AG04450 (cell line): Measurements from ENCODE around the gene KLF15. TPM values are rescaled to one million over a fixed set of nuclear protein-coding genes. Genes with fewer than 3 reads are reported as not detected.

Source experiments
- CTCF ChIA-PET: fragments of 300-600, 350-600 bp; formaldehyde crosslinking; extraction: SDS; loops from one replicate; lab custom pipeline; 2022; ENCODE audit warnings: antibody characterized with exemption, inconsistent platforms; lab: Charles Lee
- POLR2A ChIA-PET: fragments of 350-600 bp; formaldehyde crosslinking; extraction: SDS; loops from one replicate; lab custom pipeline; 2021; ENCODE audit warnings: antibody characterized with exemption, inconsistent platforms; lab: Yijun Ruan, JAX
- DNase-seq: peaks from one replicate; pipeline ENCODE4 v3.0.0-alpha.2; 2011; ENCODE audit warnings: low read depth, low spot score
- H3K27ac ChIP-seq: one replicate; pipeline ENCODE4 v1.5.1; 2012; ENCODE audit warnings: low read depth, low read length, control low read depth
- H3K27me3 ChIP-seq: one replicate; pipeline ENCODE4 v1.6.0; 2012; ENCODE audit warnings: low read length; ENCODE audit not compliant: control insufficient read depth, insufficient read depth
- H3K4me3 ChIP-seq: 2 replicates; pipeline ENCODE4 v1.5.1; 2011; ENCODE audit warnings: mild to moderate bottlenecking, low read depth, low read length, control low read depth
- H3K9me3 ChIP-seq: 2 replicates; pipeline ENCODE4 v1.5.1; 2012; ENCODE audit warnings: low read length; ENCODE audit not compliant: control insufficient read depth, insufficient read depth
- polyA plus RNA-seq: library from polyadenylated mRNA; depleted of rRNA; stranded (reverse); fragments of >200 nt; gene quantifications from 2 replicates; pipeline ENCODE4 v1.2.3, GENCODE V29; 2011
- TF ChIP-seq, protein P1 (sequence below): IDR thresholded peaks from 2 replicates; pipeline ENCODE4 v1.5.1; 2011; ENCODE audit warnings: low read depth, low read length, control low read depth, inconsistent platforms

KLF15 gene
- polyA plus RNA-seq, 1 experiment, result 0.38 TPM

DNA sequence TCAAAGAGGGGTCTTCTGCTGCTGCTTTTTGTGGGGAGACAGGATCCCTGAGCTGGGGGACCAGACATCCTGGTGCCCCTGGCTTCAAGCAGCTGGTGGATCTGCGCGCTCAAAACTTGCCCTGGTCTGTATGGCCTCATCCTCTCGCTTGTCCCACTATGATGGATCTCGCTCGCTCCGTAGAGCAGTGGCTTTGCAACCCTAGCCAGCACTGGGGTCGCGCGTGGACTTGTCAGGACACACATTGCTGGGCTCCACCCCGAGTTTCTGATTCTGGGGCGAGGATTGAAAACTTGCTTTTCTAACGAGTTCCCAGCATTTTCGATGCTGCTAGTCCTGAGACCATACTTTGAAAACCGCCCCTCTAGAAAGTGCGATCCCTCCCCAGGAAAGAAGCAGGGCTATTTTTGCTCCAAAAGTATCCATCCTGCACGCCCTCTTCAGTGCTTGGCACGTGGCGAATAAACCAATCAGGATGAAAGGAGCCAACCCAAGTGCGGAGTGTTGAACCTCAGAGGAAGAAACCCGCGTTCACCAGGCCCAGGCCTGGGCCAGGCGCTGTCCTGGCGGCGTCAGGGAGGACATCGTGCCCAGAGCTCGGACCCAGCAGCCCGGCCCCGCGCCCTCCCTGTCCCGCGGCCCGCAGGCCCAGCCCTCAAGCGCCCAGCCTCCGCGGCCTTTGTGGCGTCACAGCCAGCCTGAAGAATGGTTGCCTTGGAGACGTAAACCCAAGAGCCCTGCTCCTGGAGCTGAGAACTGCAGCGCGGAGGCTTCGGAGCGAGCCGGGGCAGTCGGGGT lies 37.2 kb upstream of the KLF15 start, which contains the start of gene CFAP100:
CFAP100 (plus strand) TSS at position 731 of the 798 bp plus-strand sequence. CDS start 1,092 bp downstream, outside the sequence.
- TF ChIP-seq, protein P1, sequence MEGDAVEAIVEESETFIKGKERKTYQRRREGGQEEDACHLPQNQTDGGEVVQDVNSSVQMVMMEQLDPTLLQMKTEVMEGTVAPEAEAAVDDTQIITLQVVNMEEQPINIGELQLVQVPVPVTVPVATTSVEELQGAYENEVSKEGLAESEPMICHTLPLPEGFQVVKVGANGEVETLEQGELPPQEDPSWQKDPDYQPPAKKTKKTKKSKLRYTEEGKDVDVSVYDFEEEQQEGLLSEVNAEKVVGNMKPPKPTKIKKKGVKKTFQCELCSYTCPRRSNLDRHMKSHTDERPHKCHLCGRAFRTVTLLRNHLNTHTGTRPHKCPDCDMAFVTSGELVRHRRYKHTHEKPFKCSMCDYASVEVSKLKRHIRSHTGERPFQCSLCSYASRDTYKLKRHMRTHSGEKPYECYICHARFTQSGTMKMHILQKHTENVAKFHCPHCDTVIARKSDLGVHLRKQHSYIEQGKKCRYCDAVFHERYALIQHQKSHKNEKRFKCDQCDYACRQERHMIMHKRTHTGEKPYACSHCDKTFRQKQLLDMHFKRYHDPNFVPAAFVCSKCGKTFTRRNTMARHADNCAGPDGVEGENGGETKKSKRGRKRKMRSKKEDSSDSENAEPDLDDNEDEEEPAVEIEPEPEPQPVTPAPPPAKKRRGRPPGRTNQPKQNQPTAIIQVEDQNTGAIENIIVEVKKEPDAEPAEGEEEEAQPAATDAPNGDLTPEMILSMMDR, result no peak
- H3K27ac ChIP-seq, result no peak within 1 kb of the TSS
- POLR2A ChIA-PET, result no interaction called here
- no peaks in the 10 kb centered on the region; the same call in 1 of the 2 replicates for H3K9me3 ChIP-seq
- no peak for DNase-seq
- CTCF ChIA-PET, result interaction anchor here (4.2 kb wide), 1 partner anchor 148 kb away, joined by 17 read pairs; no protein-coding TSS in a partner anchor
- peaks cover 42% of the 10 kb centered on the region for H3K27me3 ChIP-seq
- H3K4me3 ChIP-seq, result peak within 1 kb of the TSS; percentile 7; the same call in 1 of the 2 replicates

DNA sequence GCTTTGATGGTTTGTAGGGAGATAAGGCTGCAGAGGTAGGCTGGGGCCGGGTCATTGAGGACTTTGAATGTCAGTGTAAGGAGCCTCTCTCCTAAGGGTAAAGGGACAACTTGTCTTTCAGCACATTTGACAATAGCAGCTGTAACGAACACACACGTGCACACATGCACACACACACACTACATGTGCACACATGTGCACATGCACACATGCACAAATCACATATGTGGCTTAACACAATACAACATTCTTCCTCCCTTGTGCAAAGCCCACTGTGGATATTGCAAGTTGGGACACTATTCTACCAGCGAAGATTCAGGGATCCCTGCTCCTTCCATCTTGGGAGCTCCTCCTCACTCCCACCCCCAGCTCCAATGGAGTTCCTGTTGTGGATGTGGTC lies 36.4 kb upstream of the KLF15 start:
- TF ChIP-seq, protein P1, result no peak
- Histone ChIP-seq H3K4me3 (no peak overlapping the region), H3K9me3 (no peaks in the 10 kb centered on the region; the same call in 1 of the 2 replicates), H3K27me3 (peaks cover 39% of the 10 kb centered on the region), H3K27ac (no peak overlapping the region)
- POLR2A ChIA-PET, result no interaction called here
- CTCF ChIA-PET, result interaction anchor here (1.0 to 4.2 kb wide), 3 partner anchors 13 to 260 kb away, joined by 3 to 17 read pairs (median 10); no protein-coding TSS in a partner anchor
- no peak for DNase-seq

DNA sequence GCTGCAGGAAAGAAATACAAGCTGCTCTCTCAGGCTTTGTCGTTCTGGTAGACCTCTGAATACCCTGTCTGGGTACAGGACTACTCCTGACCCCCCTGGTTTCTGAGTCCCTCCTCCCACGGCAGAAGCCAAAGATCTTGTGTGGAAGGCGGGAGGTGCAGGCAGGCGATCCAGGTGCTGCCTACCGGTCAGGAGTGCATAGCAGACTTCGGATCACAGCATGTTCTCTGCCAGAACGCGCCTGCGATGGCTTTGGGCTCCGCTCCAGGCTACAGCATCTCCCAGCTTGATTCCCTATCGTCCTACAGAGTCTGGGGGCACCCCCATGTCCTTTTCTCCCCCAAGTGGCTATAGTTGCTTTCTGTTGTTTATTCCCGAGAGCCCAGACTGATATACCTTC lies 35.0 kb upstream of the KLF15 start:
- TF ChIP-seq, protein P1, result no peak
- POLR2A ChIA-PET, result no interaction called here
- CTCF ChIA-PET, result interaction anchor here (0.6 to 2.4 kb wide), 6 partner anchors 12 to 259 kb away, joined by 3 to 14 read pairs (median 3); no protein-coding TSS in a partner anchor
- Histone ChIP-seq H3K4me3 (no peak overlapping the region), H3K27me3 (peaks cover 39% of the 10 kb centered on the region), H3K27ac (no peak overlapping the region), H3K9me3 (no peaks in the 10 kb centered on the region; the same call in 1 of the 2 replicates)
- no peak for DNase-seq

DNA sequence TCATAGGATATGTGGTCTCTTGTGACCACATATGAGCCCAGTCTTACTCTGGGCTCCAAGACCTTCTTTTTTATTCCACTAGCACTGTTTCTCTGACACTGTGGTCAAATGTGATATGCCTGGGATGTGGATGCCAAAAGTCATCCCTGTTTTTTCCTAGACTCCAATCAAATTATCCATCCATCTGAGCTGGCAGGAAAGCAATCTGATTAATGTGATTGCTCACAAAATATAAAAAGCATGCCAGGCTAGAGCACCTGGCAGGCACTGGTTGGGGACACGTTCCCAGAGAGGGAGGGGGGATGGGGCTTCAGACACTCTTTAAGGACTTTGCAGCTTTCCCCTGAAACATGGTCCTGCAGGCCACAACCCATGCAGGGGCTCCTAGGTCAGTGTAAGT lies 34.4 kb upstream of the KLF15 start:
- CTCF ChIA-PET, result interaction anchor here (1.2 to 2.4 kb wide), 3 partner anchors 146 to 258 kb away, joined by 3 to 14 read pairs (median 10); no protein-coding TSS in a partner anchor
- TF ChIP-seq, protein P1, result no peak
- Histone ChIP-seq H3K27me3 (peaks cover 36% of the 10 kb centered on the region), H3K9me3 (no peaks in the 10 kb centered on the region; the same call in 1 of the 2 replicates), H3K27ac (no peak overlapping the region), H3K4me3 (no peak overlapping the region)
- POLR2A ChIA-PET, result interaction anchor here (0.5 kb wide), 1 partner anchor 145 kb away, joined by 3 read pairs; no protein-coding TSS in a partner anchor
- DNase-seq, result no peak
